Ureter (tissue), 1 donor: ENCODE results near the gene KRTAP12-1. TPM values are rescaled to one million over a fixed set of nuclear protein-coding genes. Genes with fewer than 3 reads are reported as not detected.

Experiments used
- DNase-seq: peaks from one replicate; pipeline ENCODE4 v3.0.0-alpha.2; 2020; ENCODE audit warnings: low spot score
- total RNA-seq: library from RNA; stranded (reverse); gene quantifications from one replicate; pipeline ENCODE4 v1.2.4, GENCODE V29; 2023
- donor health status: DM: yes; HTN: yes; CAD: no.

Gene KRTAP12-1, protein sequence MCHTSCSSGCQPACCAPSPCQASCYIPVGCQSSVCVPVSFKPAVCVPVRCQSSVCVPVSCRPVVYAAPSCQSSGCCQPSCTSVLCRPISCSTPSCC
- not detected for total RNA-seq

DNA sequence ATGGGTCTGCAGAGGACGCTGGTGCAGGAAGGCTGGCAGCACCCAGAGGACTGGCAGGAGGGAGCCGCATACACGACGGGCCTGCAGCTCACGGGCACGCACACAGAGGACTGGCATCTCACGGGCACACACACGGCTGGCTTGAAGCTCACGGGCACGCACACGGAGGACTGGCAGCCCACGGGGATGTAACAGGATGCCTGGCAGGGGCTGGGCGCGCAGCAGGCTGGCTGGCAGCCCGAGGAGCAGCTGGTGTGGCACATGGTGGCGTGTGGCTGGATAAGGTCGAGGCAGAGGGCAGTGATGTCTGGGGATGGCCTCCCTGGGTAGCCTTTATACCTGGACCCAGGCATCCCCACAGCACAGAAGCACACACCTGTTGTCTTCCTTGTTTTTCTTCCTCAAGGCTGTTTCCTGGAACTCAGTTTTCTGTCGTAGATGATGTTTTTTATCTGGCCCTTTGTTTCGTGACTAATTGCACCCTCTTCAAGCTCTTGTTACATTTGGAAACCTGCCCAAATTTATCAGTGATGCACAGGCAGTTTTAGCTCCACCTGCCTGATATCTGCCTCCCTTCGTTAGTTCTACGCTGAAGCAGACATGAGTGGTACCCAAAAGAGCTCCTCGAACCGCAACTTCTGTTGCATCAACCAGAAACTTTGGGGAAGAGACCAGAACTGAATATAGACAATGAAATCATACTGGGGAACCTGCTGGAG is at the start of gene KRTAP12-1:
KRTAP12-1 (minus strand) TSS at position 303 of the 719 bp plus-strand sequence; CDS start at position 263, 40 bp downstream.
- DNase-seq = no peak

GRCh38 chr21:44730951-44731579 is 49.1 kb upstream of the KRTAP12-1 start:
- no peak for DNase-seq

DNA sequence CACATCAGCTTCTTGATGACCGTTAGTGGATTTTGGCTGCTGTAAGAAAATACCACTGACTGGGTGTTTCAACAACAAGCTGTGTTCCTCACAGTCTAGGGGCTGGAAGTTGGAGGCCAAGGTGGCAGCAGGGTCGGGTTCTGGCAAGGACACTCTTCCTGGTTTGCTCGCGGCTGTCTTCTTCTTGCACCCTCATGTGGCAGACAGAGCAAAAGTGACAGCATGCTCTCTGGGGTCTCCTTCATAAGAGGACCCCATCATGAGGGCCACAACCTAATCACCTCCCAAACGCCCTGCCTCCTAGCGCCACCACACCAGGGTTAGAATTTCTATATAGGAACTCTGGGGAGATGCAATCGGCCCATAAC is 48.0 kb upstream of the KRTAP12-1 start:
- DNase-seq = no peak

DNA sequence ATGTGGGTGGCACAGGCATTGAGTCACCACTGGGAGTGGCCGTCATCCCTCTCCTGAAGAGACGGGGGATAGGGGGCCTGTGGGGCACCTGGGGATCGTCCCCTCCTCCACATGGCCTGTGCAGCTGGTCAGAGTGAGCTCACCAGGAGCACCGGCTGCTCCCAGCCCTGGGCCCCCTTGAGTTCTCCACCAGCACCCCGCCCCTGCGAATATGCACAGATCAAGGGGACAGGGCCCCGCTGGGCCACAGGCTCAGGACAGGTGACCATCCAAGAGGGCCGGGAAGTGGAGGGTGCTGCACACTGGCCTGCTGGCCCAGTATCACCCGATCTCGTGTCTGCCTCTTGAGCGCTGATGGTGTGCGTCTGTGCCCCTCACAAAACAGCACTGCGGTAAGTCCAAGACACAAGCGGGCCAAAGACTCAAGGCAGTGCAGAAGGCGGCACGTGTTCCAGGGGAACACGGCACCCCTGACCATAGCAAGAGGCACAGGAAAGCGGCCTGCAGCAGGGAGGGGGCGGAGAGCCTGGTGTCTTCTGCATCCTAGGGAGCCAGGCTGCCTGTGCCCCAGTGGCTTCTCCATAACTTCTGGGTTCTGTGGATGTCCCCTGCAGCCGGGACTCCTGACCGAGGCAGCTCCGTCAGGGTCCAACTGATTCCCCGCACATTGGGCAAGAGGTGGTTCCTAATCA is 47.5 kb upstream of the KRTAP12-1 start:
- DNase-seq = no peak

GRCh38 chr21:44728716-44729115 is 46.8 kb upstream of the KRTAP12-1 start:
- no peak for DNase-seq

DNA sequence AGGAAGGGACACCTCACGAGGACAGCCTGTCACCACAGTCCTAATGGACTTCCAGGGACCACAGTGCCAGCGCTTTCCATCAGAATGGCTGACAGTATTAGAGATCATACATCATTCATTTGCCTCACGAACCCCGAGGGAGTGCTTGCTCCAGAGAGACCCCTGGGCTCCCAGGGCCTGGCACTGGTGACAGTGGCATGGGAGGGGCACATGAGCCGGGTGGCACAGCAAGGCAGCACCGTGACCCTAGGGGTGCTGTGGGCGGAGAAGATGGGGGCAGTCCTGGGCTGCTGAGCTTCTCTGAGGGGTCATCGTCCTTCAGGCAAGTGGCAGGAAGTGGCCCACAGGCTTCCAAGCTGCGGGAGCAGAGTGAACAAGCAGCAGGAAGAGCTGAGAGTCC is 45.8 kb upstream of the KRTAP12-1 start:
- no peak for DNase-seq

DNA sequence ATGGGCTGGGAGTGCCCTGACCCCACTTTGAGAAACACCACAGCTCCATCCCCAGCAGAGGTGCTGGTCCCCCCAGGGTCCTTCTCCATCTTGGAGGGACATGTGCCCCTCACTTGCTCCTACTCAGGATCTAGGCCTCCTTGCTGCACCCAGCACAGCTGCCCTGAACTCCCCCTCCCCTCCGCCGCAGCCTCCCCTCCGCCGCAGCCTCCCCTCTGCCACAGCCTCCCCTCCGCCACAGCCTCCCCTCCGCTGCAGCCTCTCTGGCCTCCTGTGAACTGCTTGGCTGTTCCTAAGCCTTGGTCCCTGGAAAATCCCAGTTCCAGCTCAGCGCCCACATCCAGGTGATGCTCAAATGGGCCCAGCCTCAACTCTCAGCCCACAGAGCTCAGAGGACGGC is 45.4 kb upstream of the KRTAP12-1 start:
- no peak for DNase-seq

- DNase-seq = no peak
These were observed 44.9 kb upstream of the KRTAP12-1 start for GRCh38 chr21:44726826-44727225.

DNA sequence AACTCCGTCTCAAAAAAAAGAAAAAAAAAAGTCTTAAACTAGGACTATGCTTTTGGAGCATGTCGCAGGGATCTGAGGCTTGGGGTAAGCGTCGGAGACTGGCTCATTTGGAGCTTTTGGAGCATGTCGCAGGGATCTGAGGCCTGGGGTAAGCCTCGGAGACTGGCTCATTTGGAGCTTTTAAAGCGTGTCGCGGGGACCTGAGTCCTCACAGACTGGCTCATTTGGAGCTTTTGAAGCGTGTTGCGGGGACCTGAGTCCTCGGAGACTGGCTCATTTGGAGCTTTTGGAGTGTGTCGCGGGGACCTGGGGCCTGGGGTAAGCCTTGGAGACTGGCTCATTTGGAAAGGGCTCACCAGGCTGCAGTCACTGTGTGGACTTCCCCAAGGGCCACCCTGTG is 43.0 kb upstream of the KRTAP12-1 start:
- DNase-seq = no peak

DNA sequence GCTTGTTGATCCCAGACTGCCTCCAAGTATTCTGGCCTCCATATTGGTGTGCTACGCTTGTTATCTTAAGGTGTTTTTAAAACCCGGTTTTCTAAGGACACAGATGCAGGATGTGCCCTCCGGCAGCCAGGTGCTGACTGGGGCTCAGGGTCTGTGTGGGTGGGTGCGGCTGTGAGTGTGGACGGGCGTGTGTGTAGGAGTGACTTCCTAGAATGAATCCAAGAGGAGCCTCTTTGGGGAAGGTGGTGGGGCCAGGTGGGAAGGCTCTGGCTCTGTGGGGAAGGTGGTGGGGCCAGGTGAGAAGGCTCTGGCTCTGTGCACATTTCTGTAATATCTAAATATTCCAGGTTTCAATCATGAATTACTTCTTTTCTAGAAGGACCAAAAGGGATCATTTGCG is 42.2 kb upstream of the KRTAP12-1 start:
- DNase-seq = no peak

DNA sequence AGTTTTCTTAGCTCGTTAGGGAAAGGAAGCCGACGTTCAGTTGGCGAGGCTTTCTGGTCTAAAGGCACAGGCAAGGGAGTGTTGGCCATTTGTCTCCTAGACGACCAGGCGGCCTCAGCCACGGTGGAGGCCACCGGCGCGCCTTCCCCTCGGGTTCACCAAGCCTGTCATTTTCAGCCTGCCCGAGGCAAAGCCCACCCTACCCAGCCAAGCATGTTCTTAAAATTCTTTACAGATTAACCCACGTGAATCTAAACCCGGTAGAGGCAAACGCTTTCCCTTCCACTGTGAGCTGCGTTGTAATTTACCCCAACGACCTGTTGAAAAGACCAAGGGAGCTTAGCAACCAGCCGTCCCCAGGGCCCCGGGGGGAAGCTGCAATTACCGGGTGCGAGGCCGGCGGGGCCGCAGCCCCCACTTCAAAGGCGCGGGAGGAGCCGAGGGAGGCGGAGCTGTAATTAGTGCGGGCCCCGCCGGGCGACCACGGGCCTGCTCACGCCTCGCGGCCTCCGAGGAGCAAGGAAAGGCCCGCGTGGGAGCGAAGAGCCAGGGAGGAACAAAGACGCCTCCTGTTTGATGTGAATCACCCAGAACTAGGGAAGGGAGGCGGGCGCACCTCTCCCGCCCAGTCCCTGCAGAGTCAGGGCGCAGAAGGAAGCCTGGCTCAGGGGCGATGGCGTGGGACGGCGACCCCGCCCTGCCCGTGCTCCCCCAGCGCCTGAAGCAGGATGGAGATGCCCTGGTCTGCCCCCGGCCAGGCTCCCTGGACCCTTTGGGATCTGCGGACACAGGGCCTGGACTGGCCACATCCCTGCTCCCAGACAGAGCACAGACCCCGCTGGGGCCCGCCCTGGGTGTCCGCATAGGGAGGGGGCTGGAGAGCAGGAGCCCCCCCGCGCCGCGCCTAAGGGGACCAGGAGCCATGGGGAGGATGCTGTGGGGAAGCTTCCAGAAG is 41.5 kb upstream of the KRTAP12-1 start:
- no peak for DNase-seq

- no peak for DNase-seq
These were observed 40.8 kb upstream of the KRTAP12-1 start for GRCh38 chr21:44722731-44723130.

DNA sequence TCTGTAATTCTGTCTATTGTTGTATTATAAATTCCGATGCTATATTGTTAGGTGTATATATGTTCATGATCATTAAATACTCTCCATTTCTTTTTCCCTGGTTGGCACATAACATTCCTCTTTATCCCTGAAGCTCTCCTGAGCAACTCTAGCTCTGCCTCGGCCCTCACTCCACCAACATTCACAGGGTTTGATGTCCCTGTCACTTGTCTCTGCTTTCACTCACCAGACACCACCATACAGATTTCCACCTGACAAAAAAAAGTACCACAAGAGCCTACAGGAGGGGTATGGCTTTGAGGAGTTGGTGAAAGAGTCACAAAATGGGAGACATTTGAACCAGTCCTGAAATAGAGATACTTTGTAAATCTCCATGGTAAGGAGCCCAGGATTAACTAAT is 38.2 kb upstream of the KRTAP12-1 start:
- DNase-seq = no peak

- no peak for DNase-seq
These were observed 36.6 kb upstream of the KRTAP12-1 start for GRCh38 chr21:44718571-44718970.

DNA sequence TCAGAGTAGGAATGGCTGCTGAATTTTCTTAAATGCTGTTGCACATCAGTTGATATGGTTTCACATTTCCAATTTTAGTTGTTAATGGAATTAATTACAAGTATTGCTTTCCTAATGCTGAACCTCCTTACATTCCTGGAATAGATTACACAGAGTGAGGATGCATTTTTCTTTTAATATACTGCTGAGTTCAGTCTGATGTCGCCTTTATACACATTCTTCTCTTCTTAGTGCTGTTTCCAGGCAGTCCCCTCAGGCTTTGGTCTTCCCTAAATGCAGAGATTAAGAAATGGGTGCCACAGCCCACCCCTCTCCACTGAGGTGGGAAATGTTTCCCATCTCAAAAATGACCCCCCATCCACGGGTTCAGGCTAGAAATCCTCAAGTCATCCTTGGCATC is 36.1 kb upstream of the KRTAP12-1 start:
- DNase-seq = no peak

DNA sequence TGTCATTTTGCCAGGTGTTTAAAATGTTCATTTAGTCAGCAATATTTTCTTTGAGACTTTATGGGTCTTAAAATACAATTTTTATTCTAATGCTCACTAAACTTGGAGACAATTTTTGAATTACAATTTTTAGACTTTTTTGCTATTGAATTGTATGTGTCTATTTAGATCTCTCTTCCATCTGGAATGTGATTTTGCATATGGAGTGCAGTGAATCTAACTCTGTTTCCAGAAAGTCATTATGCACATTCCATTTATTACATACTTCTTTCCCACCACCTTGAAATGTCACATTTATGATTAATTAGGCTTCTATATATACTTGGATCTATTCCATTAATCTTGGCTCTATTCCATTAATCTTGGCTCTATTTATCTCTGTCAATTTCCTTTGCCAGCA is 35.0 kb upstream of the KRTAP12-1 start:
- no peak for DNase-seq

DNA sequence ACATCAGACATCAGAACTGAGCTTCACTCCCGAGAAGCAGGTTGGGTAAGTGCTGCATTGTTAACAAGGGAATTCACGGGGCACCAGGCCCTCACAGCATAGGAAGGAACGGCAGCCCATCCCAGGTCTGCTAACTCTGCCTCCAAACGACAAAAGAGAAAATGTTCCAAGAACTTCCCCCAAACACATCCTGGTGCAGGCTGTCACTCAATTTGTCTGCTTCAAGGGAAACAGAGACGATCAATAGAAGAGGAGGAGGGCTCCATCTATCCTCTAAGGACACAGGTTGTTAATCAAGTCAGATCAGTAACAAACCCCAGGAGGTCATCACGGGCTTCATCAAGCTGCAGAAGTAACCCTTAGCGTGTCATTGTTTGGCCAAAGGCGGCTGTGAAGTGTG is 32.9 kb upstream of the KRTAP12-1 start:
- peak; percentile 20 for DNase-seq

- peak; percentile 32 for DNase-seq
These were observed 31.9 kb upstream of the KRTAP12-1 start for GRCh38 chr21:44713846-44714245.

DNA sequence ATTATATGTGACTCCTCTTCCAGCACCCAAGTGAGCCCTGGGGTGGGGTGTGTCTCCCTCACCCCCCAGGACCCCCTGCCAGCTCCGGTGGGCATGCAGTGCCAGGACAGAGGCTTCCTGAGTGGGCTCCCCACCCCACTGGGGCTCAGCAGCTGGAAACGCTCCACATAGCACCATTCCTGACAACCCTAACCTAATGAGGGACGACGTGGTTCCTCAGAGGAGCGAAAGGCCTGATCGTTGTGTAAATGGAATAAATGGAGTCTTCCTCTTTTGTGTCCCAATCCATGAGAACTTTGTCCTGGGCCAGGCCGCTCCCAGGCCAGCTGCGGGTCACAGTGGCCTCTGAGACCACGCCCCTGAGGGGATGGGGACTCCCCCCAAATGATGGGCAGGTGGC is 31.2 kb upstream of the KRTAP12-1 start:
- DNase-seq = peak; percentile 40

- peak; percentile 29 for DNase-seq
These were observed 30.5 kb upstream of the KRTAP12-1 start for GRCh38 chr21:44712203-44713028.
